GM23248 (cell line): ENCODE data around the gene STRA6.

ENCODE experiments used
- EZH2 ChIP-seq: fragments of 200-600 bp; sonication (generic); IDR thresholded peaks from 2 replicates; pipeline ENCODE4 v1.6.1; 2018; ENCODE audit warnings: antibody characterized with exemption, mild to moderate bottlenecking; ENCODE audit not compliant: insufficient read depth, poor library complexity, severe bottlenecking
- EZH2phosphoT487 ChIP-seq: fragments of 200-600 bp; sonication (generic); IDR thresholded peaks from 2 replicates; pipeline ENCODE4 v1.6.1; 2018; ENCODE audit warnings: antibody characterized with exemption, moderate library complexity, mild to moderate bottlenecking, low read depth; ENCODE audit not compliant: insufficient read depth

DNA sequence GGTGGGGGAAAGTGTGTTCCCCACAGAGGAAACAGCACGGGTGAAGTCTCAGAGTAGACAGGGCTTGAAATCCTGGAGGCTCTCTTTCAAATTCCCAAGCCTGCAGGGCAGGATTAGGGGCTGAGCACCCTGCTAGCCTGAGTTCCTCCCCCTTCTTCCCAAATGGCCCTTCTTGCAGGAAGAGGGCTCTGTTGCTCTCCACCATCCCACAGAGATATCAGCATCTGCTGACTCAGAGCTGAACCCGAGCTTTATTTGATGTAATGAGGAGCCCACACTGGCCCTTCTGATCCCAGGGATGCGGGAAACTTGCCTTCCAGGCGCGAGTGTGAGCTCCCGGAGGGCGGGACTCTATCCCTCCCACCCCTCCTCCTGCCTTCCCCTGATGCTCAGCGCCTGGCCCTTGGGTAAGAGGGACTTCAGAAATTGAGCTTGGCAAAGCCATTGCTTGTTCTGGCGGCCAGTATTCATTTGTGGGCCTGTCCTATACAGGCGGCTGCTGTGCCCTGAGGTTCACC is 1.4 kb upstream of the STRA6 start:
- no peak for TF ChIP-seq EZH2
- TF ChIP-seq EZH2phosphoT487: no peak
